ENCODE results near the gene RNF44. TPM values are rescaled to one million over a fixed set of nuclear protein-coding genes. Genes with fewer than 3 reads are reported as not detected.
A peak's percentile ranks its signal among the peaks of the same experiment; 100 is the strongest.
"Not testable (repeated sequence)": the region's sequence is repeated elsewhere in the genome, so short reads cannot be mapped to it uniquely, and the experiment has no call there.

The RNF44 gene
- total RNA-seq, 1 donor from 2014 or later: 23.5 TPM

DNA sequence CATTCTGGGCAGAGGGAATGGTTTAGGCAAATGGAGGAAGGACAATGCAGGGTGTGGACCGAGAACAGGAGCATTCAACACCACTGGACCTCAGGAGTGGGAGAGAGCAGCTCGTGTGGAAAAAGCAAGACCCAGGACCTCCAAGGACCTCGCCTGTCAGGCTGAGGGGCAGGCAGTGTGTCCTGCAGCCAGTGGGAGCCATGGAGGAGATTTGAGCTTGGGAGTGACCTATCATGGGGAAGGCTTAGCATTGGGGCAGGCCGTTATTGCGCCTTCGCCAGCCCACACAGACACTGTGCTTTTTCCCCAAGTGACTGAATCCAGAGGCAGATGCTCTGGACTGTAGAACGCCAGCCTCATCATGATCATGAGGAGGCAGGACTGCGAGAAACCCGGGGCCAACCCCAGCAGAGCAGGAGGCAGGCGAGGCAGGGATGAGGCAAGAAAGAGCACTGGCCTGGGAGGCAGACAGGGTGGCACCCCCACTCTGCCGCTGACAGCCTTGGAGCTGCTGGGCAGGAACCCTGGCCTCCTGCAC lies 15.2 kb upstream of the RNF44 start:
- DNase-seq (ENCODE audit: low spot score): no peak

DNA sequence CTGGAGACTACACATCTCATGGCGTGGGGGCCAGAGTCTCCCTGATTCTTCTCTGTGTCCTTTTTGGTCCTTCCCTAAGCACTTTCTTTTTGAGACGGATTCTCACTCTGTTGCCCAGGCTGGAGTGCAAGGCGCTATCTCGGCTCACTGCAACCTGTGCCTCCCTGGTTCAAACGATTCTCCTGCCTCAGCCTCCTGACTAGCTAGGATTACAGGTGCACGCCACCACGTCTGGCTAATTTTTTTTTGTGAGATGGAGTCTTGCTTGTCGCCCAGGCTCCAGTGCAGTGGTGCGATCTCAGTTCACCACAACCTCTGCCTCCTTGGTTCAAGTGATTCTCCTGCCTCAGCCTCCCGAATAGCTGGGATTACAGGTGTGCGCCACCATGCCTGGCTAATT lies 13.7 kb upstream of the RNF44 start:
- not testable (repeated sequence) for DNase-seq (ENCODE audit: low spot score)

DNA sequence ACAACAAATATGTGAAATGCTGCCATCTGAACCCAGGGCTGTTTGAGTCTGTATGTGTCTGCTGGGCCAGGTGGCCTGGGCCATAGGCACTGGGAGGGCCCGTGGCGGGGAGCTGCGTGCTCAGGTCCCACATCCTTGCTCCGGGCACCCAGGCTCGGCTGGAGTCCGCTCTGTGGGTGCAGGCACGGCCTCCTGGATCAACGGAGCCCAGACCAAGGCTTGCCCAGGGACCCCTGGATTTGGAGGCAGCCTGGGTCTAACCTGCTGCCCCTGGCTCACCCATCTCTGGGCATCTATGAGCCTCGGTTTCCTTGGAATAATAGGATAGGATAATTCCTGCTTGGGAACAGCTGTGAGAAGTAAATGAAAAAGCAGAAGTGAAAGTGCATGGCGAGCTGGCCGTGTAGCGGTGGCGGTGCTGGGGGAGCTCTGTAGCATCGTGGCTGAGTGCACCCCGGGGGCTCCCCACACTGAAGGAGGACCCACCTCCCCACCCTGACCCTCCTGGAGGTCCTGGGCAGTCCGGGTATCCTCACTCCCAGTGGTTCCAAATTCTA lies 13.2 kb upstream of the RNF44 start:
- no peak for DNase-seq (ENCODE audit: low spot score)

DNA sequence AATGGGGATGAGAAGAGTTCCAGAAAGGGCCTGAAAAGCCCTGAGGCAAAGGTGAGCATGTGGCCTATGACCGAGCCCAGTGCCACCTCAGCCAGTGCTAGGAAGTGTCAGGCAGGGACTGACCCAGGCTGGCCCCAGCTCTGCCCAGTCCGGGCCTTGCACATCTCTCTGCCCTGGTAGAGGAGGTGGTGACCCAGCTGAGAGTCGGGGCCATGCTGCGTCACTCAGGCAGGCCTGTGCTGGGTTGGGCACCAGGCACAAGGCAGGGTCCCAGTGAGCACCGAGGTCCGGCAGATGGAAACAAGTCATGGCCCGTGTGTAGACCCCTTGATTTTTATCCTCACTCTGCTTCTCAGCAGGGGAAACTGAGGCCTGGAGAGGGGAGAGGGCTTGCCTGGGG lies 12.7 kb upstream of the RNF44 start:
- no peak for DNase-seq (ENCODE audit: low spot score)

DNA sequence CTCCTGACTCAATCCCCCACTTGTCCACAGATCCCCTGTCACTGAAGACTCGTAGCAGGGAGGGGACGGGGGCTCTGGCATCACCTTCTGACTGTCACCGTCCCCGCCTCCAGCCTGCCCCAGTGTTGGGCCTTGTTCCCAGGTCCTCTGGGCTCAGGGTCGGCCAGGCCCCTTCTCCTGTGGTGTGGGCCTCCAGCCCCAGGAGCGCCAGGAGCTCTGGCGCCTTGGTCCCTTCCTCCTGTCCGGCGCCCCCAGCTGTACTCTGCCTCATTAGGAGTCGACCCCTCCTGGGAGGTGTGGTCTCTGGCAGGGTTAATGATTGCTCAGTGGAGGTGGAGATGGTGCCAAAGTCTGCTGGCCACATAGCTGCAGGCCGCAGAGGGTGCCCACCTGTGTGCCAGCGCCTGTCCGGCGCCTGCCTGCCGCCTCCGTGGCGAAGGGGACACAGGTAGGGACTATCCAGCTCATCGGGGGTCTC lies 11.8 kb upstream of the RNF44 start, which contains the start of gene CDHR2:
TSS of gene CDHR2 (plus strand) at position 376 of the 478 bp plus-strand sequence. CDS start 16,011 bp downstream, outside the sequence.
- DNase-seq (ENCODE audit: low spot score): no peak

DNA sequence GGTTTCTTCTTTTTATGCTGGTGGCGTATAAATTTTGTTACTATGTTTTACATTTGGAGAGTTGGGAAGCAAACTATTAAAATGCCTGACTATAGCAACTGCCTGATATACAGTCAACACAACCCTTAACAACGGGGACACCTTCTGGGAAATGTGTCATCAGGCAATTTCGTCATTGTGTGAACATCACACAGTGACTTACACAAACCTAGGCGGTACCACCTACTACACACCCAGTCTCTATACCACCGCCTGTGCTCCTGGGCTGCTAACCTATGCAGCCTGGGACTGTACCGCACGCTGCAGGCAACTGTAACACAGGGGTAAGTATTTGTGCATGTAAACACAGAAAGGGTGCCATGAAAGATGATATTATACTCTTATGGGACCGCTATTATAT lies 10.6 kb upstream of the RNF44 start:
- DNase-seq (ENCODE audit: low spot score): no peak

DNA sequence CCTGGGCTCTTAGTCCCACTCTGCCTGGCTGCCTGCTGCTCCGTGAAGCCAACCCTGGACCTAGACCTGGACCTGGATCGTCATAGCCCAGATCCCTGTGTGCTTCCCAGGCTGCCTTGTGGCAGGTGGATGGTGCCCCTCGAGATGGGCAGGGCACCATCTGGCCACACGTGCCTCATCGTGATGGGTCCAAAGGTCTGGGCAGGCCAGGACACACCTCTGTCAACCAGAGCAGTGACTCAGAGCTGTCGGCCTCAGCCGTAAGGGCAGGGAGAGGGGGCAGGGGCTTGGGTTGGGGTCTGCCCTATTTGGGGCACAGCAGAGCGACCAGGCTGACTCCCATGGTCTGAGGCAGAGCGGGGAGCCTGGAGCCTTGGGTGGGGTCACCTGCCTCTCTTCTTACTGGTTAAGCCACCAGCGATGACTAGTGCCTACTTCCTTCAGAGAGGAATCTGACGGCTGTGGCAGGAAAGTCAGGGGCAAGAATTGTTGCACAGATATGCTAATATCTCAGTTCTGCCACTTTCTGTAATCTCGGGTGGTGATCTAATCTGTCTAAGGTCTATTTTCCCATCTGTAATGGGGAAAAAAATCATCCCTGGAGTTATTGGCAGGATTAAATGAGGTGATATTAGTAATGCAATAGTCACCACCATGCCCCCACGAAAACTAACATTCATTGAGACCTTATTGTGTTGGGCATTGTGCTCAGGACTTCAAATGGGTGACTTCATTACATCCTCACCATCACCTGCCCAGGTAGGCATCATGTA lies 8.7 kb upstream of the RNF44 start:
- DNase-seq (ENCODE audit: low spot score): no peak

DNA sequence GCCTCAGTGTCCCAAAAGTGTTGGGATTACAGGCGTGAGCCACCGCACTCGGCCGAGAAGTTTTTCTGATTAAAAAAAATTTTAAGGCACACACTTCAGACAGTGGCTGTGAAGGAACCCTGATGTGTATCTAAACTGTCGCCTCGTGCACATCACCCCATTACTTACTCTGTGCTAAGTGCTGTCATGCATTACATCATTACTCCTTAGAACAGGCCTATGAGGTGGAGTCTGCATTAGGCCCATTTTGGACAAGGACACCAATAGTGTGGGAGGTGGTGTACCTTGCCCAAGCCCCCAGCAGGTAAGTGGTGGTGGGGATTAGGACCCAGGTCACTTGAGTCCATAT lies 8.2 kb upstream of the RNF44 start:
- no peak for DNase-seq (ENCODE audit: low spot score)

DNA sequence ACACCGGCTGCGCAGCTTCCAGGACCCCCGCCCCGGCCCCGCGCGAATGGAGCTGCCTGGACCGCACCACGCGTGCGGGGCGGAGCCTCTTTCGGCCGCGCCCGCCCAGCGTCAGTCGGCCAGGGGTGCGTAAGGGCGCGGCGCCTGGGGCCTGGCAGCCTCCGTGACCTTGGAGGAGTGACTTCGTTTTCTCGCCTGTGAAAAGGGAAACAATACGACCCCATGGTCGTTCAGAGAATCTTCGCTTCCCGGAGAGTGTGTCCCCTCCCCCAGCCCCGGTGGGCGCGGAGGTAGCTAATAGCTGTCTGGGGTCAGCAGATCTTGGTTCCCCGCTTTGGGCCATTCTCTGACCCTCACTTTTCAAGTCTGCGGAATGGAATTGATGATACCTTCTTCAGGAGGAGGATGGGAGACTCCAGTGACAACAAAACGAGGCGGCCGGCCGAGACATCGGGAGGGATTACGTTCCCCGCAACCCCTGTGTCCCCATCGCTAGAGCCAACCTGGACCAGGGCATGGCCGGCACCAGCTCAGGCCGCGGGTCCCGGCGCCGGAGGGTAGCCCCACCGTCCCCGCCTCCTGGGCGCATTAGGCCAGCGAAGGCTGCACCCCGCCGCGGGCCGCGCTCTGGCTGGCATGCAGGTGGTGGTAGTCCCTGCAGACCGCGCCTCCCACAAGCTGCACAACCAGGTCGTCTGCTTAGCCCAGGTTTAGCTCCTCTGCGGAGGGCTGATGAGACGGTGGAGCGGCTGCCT lies 6.4 kb upstream of the RNF44 start:
- no peak for DNase-seq (ENCODE audit: low spot score)

DNA sequence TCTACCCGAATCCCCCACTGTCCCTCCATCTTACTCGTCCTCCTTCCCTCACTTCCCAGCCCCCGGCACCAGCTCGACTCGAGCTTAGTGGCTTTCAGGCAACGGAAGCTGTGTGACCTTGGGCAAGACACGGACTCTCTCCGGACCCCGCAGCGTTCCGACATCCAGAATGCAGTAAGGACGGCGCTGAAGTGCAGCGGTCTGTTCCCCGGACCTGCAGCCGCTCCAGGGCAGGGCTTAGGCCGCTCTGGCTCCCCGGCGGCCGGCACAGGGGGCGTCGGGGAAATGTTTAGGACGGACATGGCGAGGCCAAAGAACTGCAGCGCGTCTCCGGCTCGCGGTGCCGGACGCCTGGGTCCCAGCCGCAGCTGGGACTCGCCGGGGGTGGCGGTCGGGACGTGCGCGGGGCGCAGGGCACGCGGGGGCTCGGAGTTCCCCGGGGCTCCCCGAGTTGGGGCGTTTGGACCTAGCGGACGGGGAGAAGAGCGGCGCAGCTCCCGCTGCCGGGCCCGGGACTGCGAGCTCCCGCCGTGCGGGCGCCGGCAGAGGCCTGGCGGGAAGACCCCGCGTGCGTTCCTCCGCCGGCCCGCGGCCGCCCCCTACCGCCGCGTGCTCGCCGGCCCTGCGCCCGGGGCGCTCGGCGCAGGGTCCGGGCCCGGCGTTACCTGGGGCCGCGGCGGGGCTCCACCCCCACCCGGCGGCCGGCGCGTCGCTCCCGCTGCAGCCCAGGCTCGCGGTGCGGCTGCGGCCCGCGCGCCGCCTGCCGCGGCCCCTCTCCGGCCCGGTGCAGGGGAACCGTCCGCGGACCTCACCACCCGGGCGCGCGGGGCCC lies 5.6 kb upstream of the RNF44 start:
- no peak for DNase-seq (ENCODE audit: low spot score)

DNA sequence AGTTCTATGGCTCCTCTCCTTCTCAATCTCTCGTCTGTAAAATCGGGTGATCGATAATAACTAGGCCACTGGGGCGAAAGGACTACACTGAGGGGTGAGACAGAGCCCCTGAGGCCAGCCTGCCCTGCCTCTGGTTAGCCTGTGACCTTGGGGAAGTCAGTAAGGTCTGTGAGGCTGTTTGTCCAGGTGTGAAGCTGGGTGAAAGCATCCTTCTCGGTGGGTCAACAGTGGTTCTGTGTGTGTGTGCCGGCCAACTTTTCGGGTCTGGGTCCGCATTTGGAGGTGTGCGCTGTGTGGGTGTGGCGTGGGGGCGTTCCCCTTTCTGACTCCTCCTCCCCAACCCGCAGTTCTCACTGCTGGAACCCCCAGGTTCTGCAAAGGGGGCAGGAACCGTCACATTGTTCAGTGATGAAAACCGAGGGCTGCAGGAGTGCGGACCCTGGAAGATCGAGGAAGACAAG lies 5.0 kb upstream of the RNF44 start:
- DNase-seq (ENCODE audit: low spot score): no peak

DNA sequence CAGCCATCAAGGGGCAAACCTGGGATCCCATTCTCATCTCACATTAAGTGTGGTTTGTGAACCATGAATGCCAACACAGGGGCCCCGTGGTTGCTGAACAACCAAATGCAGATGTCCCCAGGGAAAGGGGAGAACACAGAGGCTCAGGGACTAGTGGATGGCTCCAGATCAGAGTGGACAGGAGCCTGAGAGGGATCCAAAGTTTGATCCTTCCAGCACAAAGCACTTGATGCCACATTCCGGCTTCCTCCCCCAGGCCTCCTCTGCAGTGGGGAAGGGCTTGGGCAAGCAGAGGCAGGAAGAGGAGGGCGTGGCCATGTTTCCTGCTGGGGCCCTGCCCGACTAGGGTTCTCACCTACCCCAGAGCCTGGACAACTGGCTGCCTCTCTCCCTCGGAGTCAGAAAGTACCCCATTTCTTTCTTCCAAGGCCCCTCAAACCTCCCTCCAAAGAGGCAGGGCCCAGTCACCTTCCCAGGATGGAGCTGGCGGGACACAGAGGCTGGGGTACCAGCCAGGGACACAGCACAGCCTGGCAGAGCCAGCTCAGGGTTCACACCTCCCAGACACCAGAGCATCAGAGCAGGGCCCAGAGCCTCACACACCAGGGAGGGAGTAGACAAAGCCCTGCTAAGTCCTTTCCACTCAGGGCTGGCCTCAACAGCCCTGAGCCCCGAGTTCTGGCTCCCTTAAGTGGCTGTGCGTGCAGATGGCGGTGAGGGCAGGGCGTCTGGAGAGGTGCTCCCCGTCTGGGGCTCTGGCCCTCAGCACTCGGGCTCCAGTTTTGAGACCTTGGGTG lies 4.3 kb upstream of the RNF44 start:
- DNase-seq (ENCODE audit: low spot score): no peak

DNA sequence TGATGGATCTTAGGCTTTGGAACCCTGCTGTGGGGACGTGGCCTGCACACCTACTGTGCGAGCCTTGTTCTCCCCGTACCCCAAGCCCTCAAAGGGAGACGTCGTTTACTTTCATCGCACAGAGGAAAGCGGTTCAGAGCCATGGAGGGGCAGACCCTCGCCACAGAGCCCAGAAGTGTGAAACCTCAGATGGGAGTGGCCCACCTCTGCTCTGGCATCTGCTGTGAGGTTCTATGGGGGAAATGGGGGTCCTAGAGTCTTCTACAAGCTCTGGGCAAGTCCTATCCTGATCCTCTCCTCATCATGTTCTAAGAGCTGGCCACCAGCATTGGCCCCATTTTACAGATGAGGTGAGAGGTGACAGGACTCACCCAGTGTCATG lies 3.7 kb upstream of the RNF44 start:
- no peak for DNase-seq (ENCODE audit: low spot score)

DNA sequence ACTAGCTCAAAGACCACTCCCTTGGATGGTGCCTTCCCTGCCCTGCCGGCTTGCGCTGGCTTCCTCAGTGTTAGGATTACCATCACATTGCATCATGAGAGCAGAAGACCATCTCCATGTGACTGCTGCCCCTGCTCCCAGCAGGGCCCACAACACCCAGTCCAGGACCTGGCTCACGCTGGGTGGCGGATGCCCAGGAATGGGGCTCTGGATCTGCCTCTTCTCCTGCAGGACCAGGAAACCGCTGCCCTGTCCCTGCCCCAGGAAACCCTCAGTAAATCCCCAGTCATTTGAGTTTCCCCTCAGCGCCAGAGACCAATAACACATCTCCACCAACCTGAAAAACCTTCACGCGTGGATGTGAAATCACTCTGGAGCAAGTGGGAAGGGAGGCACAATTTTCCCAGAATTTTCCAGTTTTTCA lies 3.3 kb upstream of the RNF44 start:
- DNase-seq (ENCODE audit: low spot score): no peak

DNA sequence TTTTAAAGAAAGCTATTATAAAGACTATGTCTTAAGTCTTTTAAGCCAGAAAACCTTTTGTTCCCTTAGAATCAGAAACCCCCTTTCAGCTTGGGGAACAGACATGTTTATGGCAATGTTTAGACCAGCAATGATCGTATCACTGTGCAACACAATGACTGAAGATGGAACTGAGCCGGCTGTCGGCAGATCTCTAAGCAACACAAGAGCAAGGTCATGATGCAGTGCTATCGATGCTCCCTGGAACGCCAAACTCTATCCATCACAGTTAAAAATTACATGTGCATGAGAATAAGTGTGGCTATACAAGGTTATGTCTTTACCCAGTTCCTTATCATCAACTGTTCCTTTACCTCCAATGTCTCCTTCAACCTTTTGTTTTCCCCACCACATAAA lies 1.8 kb upstream of the RNF44 start:
- no peak for DNase-seq (ENCODE audit: low spot score)

DNA sequence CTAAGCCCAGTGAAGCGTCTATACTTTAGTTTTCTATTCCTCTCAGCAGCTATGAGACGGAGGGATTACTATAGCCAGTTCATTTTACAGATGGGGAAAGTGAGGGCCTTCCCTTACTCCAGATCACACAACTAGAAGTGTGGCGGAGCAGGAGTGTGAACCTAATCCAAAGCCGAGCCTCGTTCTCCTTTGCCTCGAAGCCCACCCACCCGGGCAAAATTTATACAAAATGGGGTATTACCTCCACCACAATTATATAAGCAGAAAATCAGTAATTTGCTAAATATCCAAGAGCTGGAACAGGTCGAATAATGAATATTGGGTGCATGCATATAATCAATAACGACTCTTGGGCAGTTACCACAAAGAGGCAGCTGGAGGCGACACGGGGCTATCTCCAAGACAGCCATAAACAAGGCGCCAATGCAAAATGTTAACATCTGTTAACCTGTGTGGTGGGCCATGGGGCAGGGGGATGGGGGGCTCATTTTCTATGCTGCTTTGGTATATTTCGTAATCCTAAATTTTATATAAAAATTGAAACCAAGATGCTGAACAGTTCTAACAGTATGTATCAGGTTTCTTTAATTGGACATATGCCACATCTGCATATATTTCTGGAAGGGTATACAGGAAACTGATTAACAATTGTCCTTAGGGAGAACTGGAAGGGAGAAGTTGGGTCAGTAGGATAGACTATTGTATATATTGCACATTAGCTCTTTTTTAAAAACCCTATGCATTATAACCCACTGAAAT lies 1.2 kb upstream of the RNF44 start:
- no peak for DNase-seq (ENCODE audit: low spot score)

DNA sequence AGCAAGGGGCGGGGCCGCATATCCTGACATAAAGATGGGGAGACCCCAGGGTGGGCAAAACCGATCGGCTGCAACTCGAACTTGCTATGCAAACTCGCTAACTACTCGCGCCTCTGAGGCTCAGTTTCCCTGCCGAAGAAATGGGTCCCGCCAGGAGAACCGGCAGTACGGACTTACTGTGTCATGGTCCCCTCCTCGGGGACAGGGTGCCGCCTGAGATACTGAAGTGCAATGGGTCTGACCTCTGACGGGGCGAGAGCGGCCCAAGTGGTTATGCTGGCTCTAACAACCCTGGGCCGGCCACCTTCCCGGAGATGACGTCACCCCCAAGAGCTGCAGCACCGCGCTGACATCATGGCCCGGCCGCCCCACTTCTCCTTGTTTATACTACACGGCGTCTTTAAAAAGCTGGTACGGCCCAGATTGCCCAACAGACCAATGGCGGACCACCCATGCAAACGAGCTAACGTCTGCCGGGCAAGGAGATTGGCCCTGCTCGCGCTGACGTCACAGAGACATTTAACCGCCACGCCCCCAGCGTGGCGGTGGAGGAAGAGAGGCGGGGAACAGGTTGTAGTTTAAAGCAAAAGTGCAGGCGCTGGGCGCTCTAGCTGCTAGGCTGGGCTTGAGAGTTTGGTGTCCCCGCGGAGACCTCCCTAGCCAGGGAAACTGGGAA lies 490 bp upstream of the RNF44 start:
- DNase-seq (ENCODE audit: low spot score): peak; percentile 99

DNA sequence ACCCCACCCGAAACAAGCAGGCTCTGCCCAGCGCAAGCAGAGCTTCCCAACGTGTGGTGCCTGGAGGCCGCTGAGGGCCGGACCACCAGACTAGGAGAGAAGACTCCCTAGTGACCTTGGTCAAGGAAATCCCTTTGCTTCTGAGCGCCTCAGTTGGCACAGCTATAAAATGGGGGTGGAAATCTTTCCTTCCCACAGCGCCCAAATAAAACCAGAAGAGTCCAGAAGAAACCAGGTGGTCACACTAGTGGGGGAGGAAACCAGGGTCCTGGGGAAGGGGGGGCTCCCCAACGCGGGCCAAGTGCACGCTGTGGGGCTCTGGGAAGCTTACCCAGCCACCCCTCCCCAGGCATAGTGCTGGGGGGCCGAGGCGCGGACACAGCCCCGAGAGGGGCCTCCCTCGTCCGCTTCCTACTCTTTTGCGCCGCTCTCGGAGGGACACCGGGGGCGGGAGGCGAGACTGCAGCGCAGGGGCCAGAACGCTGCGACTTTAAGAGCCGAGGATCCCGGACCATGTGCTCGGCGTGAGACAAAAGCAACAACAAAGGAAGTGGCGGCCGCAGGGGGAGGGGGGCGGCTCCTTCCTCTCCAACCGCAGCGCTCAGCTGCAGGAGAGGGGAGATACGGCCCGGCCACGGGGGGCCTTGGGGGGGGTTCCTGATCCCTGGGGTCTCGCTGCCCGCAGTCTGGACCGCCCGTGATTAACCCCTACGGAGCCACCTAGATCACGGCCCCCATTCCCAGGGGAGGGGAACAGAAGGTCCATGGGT lies 885 bp downstream of the RNF44 start:
- DNase-seq (ENCODE audit: low spot score): peak; percentile 93

All from mesenteric fat pad (tissue), 1 donor.